ENCODE results near the gene DOCK2. TPM values are rescaled to one million over a fixed set of nuclear protein-coding genes. Genes with fewer than 3 reads are reported as not detected.
A peak's percentile ranks its signal among the peaks of the same experiment; 100 is the strongest.

The DOCK2 gene
- total and polyA plus RNA-seq, 9 of the 15 experiments (the other 6 are each of a cell fraction or from before 2014, with no cell fraction given), result 4.5 to 42.6 (median 20.5) TPM

DNA sequence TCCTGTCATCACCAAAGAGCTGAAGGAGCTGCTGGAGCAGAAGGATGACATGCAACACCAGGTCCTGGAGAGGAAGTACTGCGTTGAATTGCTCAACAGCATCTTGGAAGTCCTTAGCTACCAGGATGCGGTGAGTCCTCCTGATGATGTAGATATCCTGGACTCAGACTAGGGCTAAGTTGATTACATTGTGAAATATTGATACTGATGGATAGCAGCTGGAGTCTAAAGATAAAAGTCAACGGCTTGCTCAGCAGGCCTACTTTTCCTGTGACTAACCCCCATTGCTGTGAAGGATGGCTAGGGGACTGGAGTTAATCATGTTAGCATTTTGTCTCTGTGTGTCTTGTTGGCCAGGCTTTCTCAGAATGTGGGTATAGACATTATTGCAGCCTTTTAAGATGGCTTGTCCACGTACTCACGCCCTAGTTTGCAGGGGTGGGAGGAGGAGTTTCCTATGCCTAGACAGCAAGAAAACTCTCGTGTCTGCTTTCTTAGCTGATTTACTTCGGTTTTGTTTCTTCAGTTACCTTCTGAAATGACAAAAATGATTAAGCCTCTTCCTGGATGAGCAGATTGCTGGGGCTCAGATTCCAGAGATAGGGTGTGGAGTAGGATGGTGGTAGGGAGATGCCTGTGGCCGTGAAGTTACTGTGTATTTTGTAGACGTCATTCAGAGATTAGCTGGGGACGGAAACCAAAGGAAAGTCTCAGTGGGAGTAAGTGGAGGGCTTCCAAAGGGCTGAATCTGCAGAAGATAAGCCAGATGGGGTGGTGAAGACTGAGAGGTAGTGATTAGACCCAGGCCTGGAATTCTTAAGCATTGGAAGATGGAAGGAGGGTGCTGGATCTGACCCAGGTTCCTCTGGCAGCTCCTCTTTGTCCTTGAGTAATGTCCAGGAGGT, 166.3 kb downstream of the DOCK2 start (continued):
- TF ChIP-seq CREB1 (IDR thresholded peaks at IDR 0.05) (peak; percentile 64; the same call in 1 of the 2 replicates), CREB1 (CRISPR knock-in tag; IDR thresholded peaks at IDR 0.05) (no peak), ARID1B (IDR thresholded peaks at IDR 0.05) (peak; percentile 91), ZNF785 (CRISPR knock-in tag; IDR thresholded peaks at IDR 0.05) (no peak), MEIS2 (IDR thresholded peaks at IDR 0.05; ENCODE audit: partially characterized antibody) (peak; percentile 79), NCOA6 (IDR thresholded peaks at IDR 0.05) (no peak), WHSC1 (IDR thresholded peaks at IDR 0.05; ENCODE audit: low read length) (no peak), SP1 (CRISPR knock-in tag; IDR thresholded peaks at IDR 0.05) (no peak), NFIX (CRISPR knock-in tag; IDR thresholded peaks at IDR 0.05; ENCODE audit: low read depth) (no peak), ETV1 (tag; conservative IDR thresholded peaks at IDR 0.05; ENCODE audit: low read depth) (no peak), GABPB1 (CRISPR knock-in tag; IDR thresholded peaks at IDR 0.05) (peak; percentile 59; the same call in 1 of the 2 replicates), SMAD3 (CRISPR knock-in tag; conservative IDR thresholded peaks at IDR 0.05) (no peak), GTF2E2 (tag; IDR thresholded peaks at IDR 0.05) (no peak; the same call in 1 of the 2 replicates), TAF15 (IDR thresholded peaks at IDR 0.05; ENCODE audit: low read depth, low read length) (no peak), HIVEP1 (CRISPR knock-in tag; IDR thresholded peaks at IDR 0.05) (no peak), KLF16 (IDR thresholded peaks at IDR 0.05) (peak; percentile 86), COPS2 (conservative IDR thresholded peaks at IDR 0.05) (no peak), EGR1 (conservative IDR thresholded peaks at IDR 0.05) (peak; percentile 51), CBFA2T3 (IDR thresholded peaks at IDR 0.05) (peak; percentile 92), ZNF174 (CRISPR knock-in tag; IDR thresholded peaks at IDR 0.05) (no peak), ZNF766 (CRISPR knock-in tag; conservative IDR thresholded peaks at IDR 0.05) (no peak)
- TF ChIP-seq, protein P1, sequence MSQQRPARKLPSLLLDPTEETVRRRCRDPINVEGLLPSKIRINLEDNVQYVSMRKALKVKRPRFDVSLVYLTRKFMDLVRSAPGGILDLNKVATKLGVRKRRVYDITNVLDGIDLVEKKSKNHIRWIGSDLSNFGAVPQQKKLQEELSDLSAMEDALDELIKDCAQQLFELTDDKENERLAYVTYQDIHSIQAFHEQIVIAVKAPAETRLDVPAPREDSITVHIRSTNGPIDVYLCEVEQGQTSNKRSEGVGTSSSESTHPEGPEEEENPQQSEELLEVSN (IDR thresholded peaks at IDR 0.05; ENCODE audit: borderline replicate concordance in 1 of 2, extremely low read depth in 1 of 2, insufficient read depth in 1 of 2, insufficient read length in 1 of 2, low read depth in 1 of 2, low read length in 1 of 2, poor library complexity in 1 of 2, severe bottlenecking in 1 of 2), result no peak
- TF ChIP-seq, protein P2, sequence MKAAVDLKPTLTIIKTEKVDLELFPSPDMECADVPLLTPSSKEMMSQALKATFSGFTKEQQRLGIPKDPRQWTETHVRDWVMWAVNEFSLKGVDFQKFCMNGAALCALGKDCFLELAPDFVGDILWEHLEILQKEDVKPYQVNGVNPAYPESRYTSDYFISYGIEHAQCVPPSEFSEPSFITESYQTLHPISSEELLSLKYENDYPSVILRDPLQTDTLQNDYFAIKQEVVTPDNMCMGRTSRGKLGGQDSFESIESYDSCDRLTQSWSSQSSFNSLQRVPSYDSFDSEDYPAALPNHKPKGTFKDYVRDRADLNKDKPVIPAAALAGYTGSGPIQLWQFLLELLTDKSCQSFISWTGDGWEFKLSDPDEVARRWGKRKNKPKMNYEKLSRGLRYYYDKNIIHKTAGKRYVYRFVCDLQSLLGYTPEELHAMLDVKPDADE (conservative IDR thresholded peaks at IDR 0.05; ENCODE audit: control insufficient read depth, low read depth, low read length), result no peak
- TF ChIP-seq, protein P3, sequence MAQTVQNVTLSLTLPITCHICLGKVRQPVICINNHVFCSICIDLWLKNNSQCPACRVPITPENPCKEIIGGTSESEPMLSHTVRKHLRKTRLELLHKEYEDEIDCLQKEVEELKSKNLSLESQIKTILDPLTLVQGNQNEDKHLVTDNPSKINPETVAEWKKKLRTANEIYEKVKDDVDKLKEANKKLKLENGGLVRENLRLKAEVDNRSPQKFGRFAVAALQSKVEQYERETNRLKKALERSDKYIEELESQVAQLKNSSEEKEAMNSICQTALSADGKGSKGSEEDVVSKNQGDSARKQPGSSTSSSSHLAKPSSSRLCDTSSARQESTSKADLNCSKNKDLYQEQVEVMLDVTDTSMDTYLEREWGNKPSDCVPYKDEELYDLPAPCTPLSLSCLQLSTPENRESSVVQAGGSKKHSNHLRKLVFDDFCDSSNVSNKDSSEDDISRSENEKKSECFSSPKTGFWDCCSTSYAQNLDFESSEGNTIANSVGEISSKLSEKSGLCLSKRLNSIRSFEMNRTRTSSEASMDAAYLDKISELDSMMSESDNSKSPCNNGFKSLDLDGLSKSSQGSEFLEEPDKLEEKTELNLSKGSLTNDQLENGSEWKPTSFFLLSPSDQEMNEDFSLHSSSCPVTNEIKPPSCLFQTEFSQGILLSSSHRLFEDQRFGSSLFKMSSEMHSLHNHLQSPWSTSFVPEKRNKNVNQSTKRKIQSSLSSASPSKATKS (CRISPR knock-in tag; IDR thresholded peaks at IDR 0.05), result no peak

Data from K562 (cell line).